SK-N-MC (cell line): ENCODE data around the gene TMEM86B.

Experiments
- DNase-seq: peaks from one replicate; pipeline ENCODE4 v3.0.0-alpha.2; 2011; ENCODE audit warnings: low read depth, low spot score
- H3K27ac ChIP-seq: fragments of 200-600 bp; sonication (generic); 2 replicates; pipeline ENCODE4 v1.5.1; 2016; ENCODE audit warnings: mixed run types
- H3K36me3 ChIP-seq: fragments of 200-600 bp; sonication (generic); 2 replicates; pipeline ENCODE4 v1.6.1; 2017; ENCODE audit warnings: antibody characterized with exemption, low read length, mixed read lengths; ENCODE audit not compliant: insufficient read depth
- H3K4me3 ChIP-seq: fragments of 200-600 bp; sonication (generic); 2 replicates; pipeline ENCODE4 v1.5.1; 2016
- H3K9ac ChIP-seq: fragments of 200-600 bp; sonication (generic); 2 replicates; pipeline ENCODE4 v1.8.0; 2017; ENCODE audit warnings: mixed run types, mixed read lengths; ENCODE audit not compliant: insufficient read length
- H3K9me3 ChIP-seq: fragments of 200-600 bp; sonication (generic); 2 replicates; pipeline ENCODE4 v1.6.1; 2017; ENCODE audit warnings: low read depth, mild to moderate bottlenecking, antibody characterized with exemption, low read length, moderate library complexity, mixed read lengths
- EZH2 ChIP-seq: fragments of 200-600 bp; sonication (generic); IDR thresholded peaks from one replicate; pipeline ENCODE4 v1.6.1; 2017; ENCODE audit warnings: antibody characterized with exemption
- FOXP2 ChIP-seq: optimal IDR thresholded peaks from 2 replicates; pipeline ENCODE3; 2011; ENCODE audit warnings: mild to moderate bottlenecking, moderate library complexity; ENCODE audit not compliant: insufficient read depth; ENCODE audit errors: extremely low read length, control extremely low read depth
- POLR2AphosphoS5 ChIP-seq: IDR thresholded peaks from 2 replicates; pipeline ENCODE4 v1.6.1; 2012; ENCODE audit warnings: mild to moderate bottlenecking, low read depth, low read length, borderline replicate concordance

The TMEM86B gene

DNA sequence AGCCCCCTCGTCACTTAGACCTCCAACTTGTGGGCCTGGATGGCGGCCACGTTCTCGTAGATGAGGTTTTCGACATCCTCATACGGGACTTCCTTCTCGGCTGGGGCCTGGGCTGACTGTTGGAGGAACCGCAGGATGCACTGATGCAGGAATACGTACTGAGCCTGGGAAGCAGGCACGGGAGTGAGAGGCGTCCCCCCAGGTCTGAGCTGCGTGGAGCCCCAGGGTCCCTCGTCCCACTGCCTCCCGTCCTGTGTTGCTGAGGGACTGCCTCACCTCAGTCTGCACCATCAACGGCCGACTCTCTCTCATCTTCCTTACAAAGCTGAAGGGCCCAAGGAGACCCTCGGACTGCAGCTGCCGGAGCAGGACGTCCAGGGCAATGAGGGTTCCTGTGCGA is 46.8 kb downstream of the TMEM86B start:
- no peak for DNase-seq
- no peak for TF ChIP-seq EZH2
- TF ChIP-seq POLR2AphosphoS5: no peak
- no peak for TF ChIP-seq FOXP2

DNA sequence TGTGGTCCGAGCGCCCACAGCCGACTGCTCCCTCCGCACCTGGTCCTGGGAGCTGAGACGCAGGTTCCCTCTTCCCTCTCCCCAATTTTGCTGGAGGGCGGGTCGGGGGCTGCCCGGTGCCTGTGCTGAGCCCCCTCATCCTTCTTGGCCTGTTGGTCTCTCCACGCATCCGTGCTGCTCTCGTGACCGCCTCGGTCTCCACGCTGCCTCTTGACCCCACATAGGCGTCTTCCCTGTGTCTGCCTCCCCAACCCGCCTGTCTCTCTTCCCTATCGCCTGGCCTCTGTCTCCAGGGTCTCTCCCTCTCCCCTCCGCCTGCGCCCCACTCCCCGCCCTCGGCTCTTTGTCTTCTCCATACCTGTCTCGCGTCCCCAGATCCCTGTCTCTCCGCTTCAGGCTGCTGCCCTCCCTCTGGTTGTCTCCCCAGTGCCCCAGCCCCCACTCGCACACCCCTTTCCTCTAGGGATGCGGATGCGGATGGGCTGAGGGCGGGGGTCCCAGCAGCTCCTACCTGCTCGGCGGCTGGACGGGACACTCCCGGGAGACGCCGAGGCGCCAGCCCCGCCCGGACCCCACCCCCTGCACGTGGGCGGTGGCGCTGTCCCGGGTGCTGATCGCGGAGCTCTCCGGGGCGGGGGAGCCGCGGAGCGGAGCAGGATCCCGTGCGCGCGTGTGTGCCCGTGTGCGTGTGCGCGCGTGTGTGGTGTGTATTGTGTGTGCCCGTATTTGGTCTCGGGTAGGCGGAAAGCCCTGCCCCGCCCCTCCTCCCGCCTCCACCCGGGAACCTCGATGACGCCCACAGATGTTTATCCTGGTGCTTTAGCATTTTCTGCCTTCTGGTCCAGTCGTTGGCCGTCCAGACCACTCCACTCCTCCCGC is 48.7 kb downstream of the TMEM86B start, which contains the start of gene SYT5:
SYT5 (minus strand) TSS at position 684 of the 879 bp plus-strand sequence. CDS start 1,248 bp downstream, outside the sequence.
- no peak within 1 kb of the TSS for H3K27ac ChIP-seq
- no peaks in the 10 kb centered on the region for H3K9me3 ChIP-seq
- peak within 1 kb of the TSS; percentile 67 for H3K4me3 ChIP-seq
- TF ChIP-seq EZH2 (no peak), FOXP2 (peak; percentile 46), POLR2AphosphoS5 (no peak)
- H3K36me3 ChIP-seq: no peaks in the 10 kb centered on the region
- no peak for DNase-seq
- H3K9ac ChIP-seq: no peak within 1 kb of the TSS

More for the DNA sequence above, 46.8 kb downstream of the TMEM86B start:
- no peaks in the 10 kb centered on the region for H3K36me3 ChIP-seq
- no peaks in the 10 kb centered on the region for H3K9me3 ChIP-seq
- no peak overlapping the region for H3K4me3 ChIP-seq
- H3K27ac ChIP-seq: no peak overlapping the region
- H3K9ac ChIP-seq: no peak overlapping the region

DNA sequence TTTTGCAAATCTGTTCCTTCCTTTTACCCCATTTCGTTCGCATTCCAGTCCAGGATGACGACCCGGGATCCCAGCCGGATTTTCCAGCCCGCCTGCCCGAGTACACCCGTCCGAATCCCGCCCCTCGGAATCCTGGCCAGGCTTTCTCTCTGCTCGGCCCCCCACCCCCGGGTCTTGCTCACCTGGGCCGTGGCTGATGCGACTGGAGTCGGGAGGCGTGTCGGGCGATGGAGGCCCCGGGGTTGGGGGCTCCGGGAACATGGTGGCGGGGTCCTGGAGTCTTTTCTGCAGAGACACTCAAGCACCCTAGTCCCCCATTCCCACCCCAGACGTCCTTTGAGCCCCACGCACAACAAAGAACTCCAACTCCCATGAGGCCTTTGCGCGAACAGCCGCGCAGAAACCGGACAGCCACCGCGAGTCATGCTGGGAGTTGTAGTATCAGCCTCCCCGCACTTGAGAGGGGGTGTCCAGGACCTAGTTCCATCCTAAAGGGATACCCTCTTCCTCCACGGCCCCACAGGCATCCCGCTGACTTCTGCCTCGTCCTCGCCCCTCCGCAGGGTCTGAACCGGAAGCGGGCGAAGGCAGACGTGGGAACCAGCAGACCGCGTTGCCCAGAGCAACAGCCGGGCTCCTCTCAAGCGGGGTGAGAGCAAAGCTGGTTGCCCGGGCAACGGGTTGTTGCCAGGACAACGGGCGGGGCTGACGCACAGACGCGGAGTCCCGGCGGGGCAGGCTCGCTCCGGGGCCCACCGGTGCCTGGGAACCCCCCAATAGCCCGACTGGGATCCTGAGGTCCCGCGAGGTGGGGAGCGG is 49.6 kb downstream of the TMEM86B start:
- Histone ChIP-seq H3K4me3 (peak overlapping the region; percentile 67), H3K27ac (no peak overlapping the region)

More for the DNA sequence above, 49.6 kb downstream of the TMEM86B start:
- DNase-seq: no peak
- no peaks in the 10 kb centered on the region for H3K9me3 ChIP-seq
- no peak overlapping the region for H3K9ac ChIP-seq
- H3K36me3 ChIP-seq: no peaks in the 10 kb centered on the region
- TF ChIP-seq POLR2AphosphoS5 (no peak), FOXP2 (no peak), EZH2 (no peak)
